GM23338 (cell line): ENCODE results near the gene KCTD1. TPM values are rescaled to one million over a fixed set of nuclear protein-coding genes. Genes with fewer than 3 reads are reported as not detected.

ENCODE experiments used
- ATAC-seq: fragments of 200-7000 bp; cut with Tn5 transposase; 3 replicates; pipeline ENCODE4 v1.9.1; 2020
- DNase-seq: peaks from one replicate; pipeline ENCODE4 v3.0.0-alpha.2; 2015; ENCODE audit warnings: low spot score
- H2AFZ ChIP-seq: fragments of 200-600 bp; sonication (generic); 2 replicates; pipeline ENCODE4 v1.8.0; 2016; ENCODE audit warnings: antibody characterized with exemption, mild to moderate bottlenecking, moderate library complexity
- H3F3A ChIP-seq: fragments of 200-600 bp; sonication (generic); replicated peaks from 2 replicates; pipeline ENCODE4 v1.8.0; 2017; ENCODE audit warnings: antibody characterized with exemption, mixed run types, low read depth
- H3K27ac ChIP-seq: fragments of 200-600 bp; sonication (generic); 2 replicates; pipeline ENCODE4 v1.6.1; 2016; ENCODE audit warnings: low read depth
- H3K27me3 ChIP-seq: fragments of 200-600 bp; sonication (generic); 2 replicates; pipeline ENCODE4 v1.8.0; 2016; ENCODE audit warnings: mild to moderate bottlenecking, mixed run types, moderate library complexity; ENCODE audit not compliant: insufficient read depth
- H3K36me3 ChIP-seq: fragments of 200-600 bp; sonication (generic); 2 replicates; pipeline ENCODE4 v1.8.0; 2016; ENCODE audit warnings: mild to moderate bottlenecking; ENCODE audit not compliant: insufficient read depth
- H3K4me1 ChIP-seq: fragments of 200-600 bp; sonication (generic); 2 replicates; pipeline ENCODE4 v1.8.0; 2016; ENCODE audit warnings: mild to moderate bottlenecking, moderate library complexity; ENCODE audit not compliant: insufficient read depth
- H3K4me2 ChIP-seq: fragments of 200-600 bp; sonication (generic); 2 replicates; pipeline ENCODE4 v1.7.1; 2017; ENCODE audit warnings: mixed run types
- H3K4me3 ChIP-seq: fragments of 200-600 bp; sonication (generic); 2 replicates; pipeline ENCODE4 v1.6.1; 2016; ENCODE audit warnings: mixed run types
- H3K79me2 ChIP-seq: fragments of 200-600 bp; sonication (generic); replicated peaks from 2 replicates; pipeline ENCODE4 v1.8.0; 2017; ENCODE audit warnings: mild to moderate bottlenecking; ENCODE audit not compliant: insufficient read depth
- H3K9me2 ChIP-seq: fragments of 200-600 bp; sonication (generic); 2 replicates; pipeline ENCODE4 v1.8.0; 2017; ENCODE audit not compliant: insufficient read depth
- H4K20me1 ChIP-seq: fragments of 200-600 bp; sonication (generic); replicated peaks from 2 replicates; pipeline ENCODE4 v1.8.0; 2017; ENCODE audit warnings: mild to moderate bottlenecking; ENCODE audit not compliant: insufficient read depth
- H3K27ac Mint-ChIP-seq: 2 replicates; pipeline ENCODE4 v1.8.0; 2020; ENCODE audit warnings: inconsistent platforms, mild to moderate bottlenecking, moderate library complexity, mixed read lengths
- H3K27me3 Mint-ChIP-seq: 3 replicates; pipeline ENCODE4 v1.8.0; 2022; ENCODE audit warnings: low read depth, mild to moderate bottlenecking, moderate library complexity, mixed read lengths, inconsistent platforms; ENCODE audit not compliant: insufficient read depth, poor library complexity
- H3K36me3 Mint-ChIP-seq: 3 replicates; pipeline ENCODE4 v1.8.0; 2021; ENCODE audit warnings: low read depth, mild to moderate bottlenecking, inconsistent platforms, moderate library complexity, mixed read lengths
- H3K4me1 Mint-ChIP-seq: 3 replicates; pipeline ENCODE4 v1.8.0; 2020; ENCODE audit warnings: mild to moderate bottlenecking, inconsistent platforms, mixed read lengths
- H3K4me3 Mint-ChIP-seq: 3 replicates; pipeline ENCODE4 v1.8.0; 2021; ENCODE audit warnings: moderate library complexity, mild to moderate bottlenecking, inconsistent platforms, mixed read lengths
- H3K9me3 Mint-ChIP-seq: 3 replicates; pipeline ENCODE4 v1.8.0; 2020; ENCODE audit warnings: moderate library complexity, mild to moderate bottlenecking, inconsistent platforms, mixed read lengths
- CREB1 ChIP-seq: fragments of 250-450 bp; sonication (Bioruptor Pico); IDR thresholded peaks from 2 replicates; pipeline ENCODE4 v1.5.0; 2020; ENCODE audit warnings: low read depth, mild to moderate bottlenecking, moderate library complexity
- EZH2 ChIP-seq: fragments of 200-600 bp; sonication (generic); IDR thresholded peaks from one replicate; pipeline ENCODE4 v1.8.0; 2017; ENCODE audit warnings: antibody characterized with exemption, mild to moderate bottlenecking, low read depth; ENCODE audit not compliant: unreplicated experiment
- EZH2phosphoT487 ChIP-seq: fragments of 200-600 bp; sonication (generic); IDR thresholded peaks from one replicate; pipeline ENCODE4 v1.8.1; 2018; ENCODE audit warnings: antibody characterized with exemption; ENCODE audit not compliant: unreplicated experiment
- JUNB ChIP-seq: IDR thresholded peaks from one replicate; pipeline ENCODE4 v1.6.1; 2016; ENCODE audit warnings: antibody characterized with exemption; ENCODE audit not compliant: unreplicated experiment
- NANOG ChIP-seq: IDR thresholded peaks from 2 replicates; pipeline ENCODE4 v1.6.1; 2016; ENCODE audit warnings: antibody characterized with exemption, borderline replicate concordance
- POLR2AphosphoS5 ChIP-seq: IDR thresholded peaks from 2 replicates; pipeline ENCODE4 v1.6.1; 2016; ENCODE audit warnings: antibody characterized with exemption, low read depth
- STAT1 ChIP-seq: IDR thresholded peaks from one replicate; pipeline ENCODE4 v1.6.1; 2016; ENCODE audit warnings: antibody characterized with exemption; ENCODE audit not compliant: unreplicated experiment
- ZNF114 ChIP-seq: fragments of 250-450 bp; sonication (Bioruptor Pico); IDR thresholded peaks from 2 replicates; pipeline ENCODE4 v1.5.0; 2020; ENCODE audit warnings: mild to moderate bottlenecking, moderate library complexity
- ZNF331 ChIP-seq: fragments of 250-450 bp; sonication (Bioruptor Pico); IDR thresholded peaks from 2 replicates; pipeline ENCODE4 v1.5.0; 2020; ENCODE audit warnings: low read depth, mild to moderate bottlenecking, moderate library complexity
- polyA plus RNA-seq: library from polyadenylated mRNA; unstranded; fragments of >200 nt; fragmentation: Nextera tagmentation; extraction: Ambion mirVana; gene quantifications from 2 replicates; pipeline ENCODE4 v1.2.1, GENCODE V29; 2016
- total RNA-seq: library from RNA; depleted of rRNA; stranded (reverse); fragments of >200 nt; shearing (Covaris generic); gene quantifications from 2 replicates; pipeline ENCODE4 v1.2.3, GENCODE V29; 2014
- TF ChIP-seq, protein P1 (sequence below): IDR thresholded peaks from 2 replicates; pipeline ENCODE4 v1.6.1; 2016; ENCODE audit warnings: antibody characterized with exemption
- TF ChIP-seq, protein P2 (sequence below), 2 experiments: fragments of 200-600 bp in 1 of 2; sonication (generic) in 1 of 2; conservative IDR thresholded peaks; 2 replicates each; pipeline versions ENCODE4 v1.5.1 to v1.6.1; 2016 to 2017; ENCODE audit warnings: antibody characterized with exemption in 2 of 2, low read depth in 2 of 2, mild to moderate bottlenecking in 2 of 2, moderate library complexity in 1 of 2
- TF ChIP-seq, protein P3 (sequence below): fragments of 250-450 bp; sonication (Bioruptor Pico); IDR thresholded peaks from 2 replicates; pipeline ENCODE4 v1.5.0; 2020; ENCODE audit warnings: mild to moderate bottlenecking, moderate library complexity
- TF ChIP-seq, protein P4 (sequence below): IDR thresholded peaks from one replicate; pipeline ENCODE4 v1.6.1; 2018; ENCODE audit warnings: antibody characterized with exemption; ENCODE audit not compliant: unreplicated experiment

Gene KCTD1
- total and polyA plus RNA-seq, 2 experiments from 2014 or later, result 7.1 to 20.5 TPM

DNA sequence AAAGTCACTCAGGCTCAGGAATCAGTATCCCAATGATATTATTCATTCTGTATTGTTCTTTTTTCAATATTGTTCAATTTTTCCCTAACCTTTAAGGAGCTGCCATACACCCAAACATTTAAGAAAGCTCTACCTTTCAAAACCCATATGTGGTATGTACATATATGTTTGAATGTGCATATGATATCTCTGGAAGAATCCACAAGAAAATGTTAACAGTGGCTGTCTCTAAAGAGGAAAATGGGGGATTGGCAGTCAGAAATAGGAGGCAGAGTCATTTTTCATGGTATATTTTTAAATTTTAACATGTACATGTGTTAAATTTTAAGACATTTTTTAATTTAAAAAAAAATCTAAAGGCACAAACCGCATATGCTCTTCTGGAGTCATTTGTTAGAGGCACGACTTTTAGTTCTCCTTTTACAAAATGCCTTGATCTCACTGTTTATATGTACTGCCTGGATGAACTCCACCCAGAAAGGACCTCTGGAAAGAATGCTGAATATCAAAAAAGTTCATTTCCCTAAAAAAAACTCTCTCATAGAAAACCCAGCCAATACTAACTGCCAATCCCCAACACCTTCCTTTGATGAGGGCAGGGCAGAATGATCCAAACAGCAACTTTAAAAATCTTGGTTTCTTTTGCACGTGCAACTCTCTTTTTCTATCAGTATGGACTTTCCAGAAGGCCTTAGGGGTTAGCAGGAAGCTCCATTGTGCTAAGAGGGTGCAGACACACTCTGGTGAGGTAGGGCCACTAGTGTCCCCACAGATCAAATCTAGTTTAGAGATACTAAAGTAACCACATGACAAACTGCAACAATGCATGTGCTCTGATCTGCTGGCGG is 23.6 kb downstream of the KCTD1 start:
- Histone ChIP-seq H3K4me2 (peak overlapping the region; percentile 63), H3K27ac (no peak overlapping the region), H2AFZ (no peak overlapping the region), H3K4me3 (no peak overlapping the region), H3K27me3 (no peaks in the 10 kb centered on the region), H4K20me1 (no peaks in the 10 kb centered on the region), H3K9me2 (no peaks in the 10 kb centered on the region), H3K4me1 (peaks cover 41% of the 10 kb centered on the region), H3K36me3 (no peaks in the 10 kb centered on the region), H3F3A (no peaks in the 10 kb centered on the region; the same call in 1 of the 2 replicates), H3K79me2 (no peaks in the 10 kb centered on the region)
- Mint-ChIP-seq H3K4me1 (peaks cover 60% of the 10 kb centered on the region), H3K36me3 (no peaks in the 10 kb centered on the region; the same call in 1 of the 3 replicates), H3K4me3 (no peak overlapping the region), H3K9me3 (no peaks in the 10 kb centered on the region), H3K27ac (peak overlapping the region; percentile 26), H3K27me3 (peaks cover 3% of the 10 kb centered on the region)
- no peak for DNase-seq
- TF ChIP-seq ZNF114 (CRISPR knock-in tag), result no peak
- no peak for TF ChIP-seq CREB1 (CRISPR knock-in tag)
- TF ChIP-seq JUNB, result no peak
- TF ChIP-seq, protein P1, sequence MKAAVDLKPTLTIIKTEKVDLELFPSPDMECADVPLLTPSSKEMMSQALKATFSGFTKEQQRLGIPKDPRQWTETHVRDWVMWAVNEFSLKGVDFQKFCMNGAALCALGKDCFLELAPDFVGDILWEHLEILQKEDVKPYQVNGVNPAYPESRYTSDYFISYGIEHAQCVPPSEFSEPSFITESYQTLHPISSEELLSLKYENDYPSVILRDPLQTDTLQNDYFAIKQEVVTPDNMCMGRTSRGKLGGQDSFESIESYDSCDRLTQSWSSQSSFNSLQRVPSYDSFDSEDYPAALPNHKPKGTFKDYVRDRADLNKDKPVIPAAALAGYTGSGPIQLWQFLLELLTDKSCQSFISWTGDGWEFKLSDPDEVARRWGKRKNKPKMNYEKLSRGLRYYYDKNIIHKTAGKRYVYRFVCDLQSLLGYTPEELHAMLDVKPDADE, result no peak
- TF ChIP-seq STAT1, result no peak
- no peak for TF ChIP-seq NANOG
- TF ChIP-seq, protein P2, sequence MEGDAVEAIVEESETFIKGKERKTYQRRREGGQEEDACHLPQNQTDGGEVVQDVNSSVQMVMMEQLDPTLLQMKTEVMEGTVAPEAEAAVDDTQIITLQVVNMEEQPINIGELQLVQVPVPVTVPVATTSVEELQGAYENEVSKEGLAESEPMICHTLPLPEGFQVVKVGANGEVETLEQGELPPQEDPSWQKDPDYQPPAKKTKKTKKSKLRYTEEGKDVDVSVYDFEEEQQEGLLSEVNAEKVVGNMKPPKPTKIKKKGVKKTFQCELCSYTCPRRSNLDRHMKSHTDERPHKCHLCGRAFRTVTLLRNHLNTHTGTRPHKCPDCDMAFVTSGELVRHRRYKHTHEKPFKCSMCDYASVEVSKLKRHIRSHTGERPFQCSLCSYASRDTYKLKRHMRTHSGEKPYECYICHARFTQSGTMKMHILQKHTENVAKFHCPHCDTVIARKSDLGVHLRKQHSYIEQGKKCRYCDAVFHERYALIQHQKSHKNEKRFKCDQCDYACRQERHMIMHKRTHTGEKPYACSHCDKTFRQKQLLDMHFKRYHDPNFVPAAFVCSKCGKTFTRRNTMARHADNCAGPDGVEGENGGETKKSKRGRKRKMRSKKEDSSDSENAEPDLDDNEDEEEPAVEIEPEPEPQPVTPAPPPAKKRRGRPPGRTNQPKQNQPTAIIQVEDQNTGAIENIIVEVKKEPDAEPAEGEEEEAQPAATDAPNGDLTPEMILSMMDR (conservative IDR thresholded peaks at IDR 0.05; ENCODE audit: low read depth in 2 of 2), result no peak
- TF ChIP-seq EZH2phosphoT487, result no peak
- no peak for TF ChIP-seq ZNF331 (CRISPR knock-in tag)
- TF ChIP-seq, protein P3, sequence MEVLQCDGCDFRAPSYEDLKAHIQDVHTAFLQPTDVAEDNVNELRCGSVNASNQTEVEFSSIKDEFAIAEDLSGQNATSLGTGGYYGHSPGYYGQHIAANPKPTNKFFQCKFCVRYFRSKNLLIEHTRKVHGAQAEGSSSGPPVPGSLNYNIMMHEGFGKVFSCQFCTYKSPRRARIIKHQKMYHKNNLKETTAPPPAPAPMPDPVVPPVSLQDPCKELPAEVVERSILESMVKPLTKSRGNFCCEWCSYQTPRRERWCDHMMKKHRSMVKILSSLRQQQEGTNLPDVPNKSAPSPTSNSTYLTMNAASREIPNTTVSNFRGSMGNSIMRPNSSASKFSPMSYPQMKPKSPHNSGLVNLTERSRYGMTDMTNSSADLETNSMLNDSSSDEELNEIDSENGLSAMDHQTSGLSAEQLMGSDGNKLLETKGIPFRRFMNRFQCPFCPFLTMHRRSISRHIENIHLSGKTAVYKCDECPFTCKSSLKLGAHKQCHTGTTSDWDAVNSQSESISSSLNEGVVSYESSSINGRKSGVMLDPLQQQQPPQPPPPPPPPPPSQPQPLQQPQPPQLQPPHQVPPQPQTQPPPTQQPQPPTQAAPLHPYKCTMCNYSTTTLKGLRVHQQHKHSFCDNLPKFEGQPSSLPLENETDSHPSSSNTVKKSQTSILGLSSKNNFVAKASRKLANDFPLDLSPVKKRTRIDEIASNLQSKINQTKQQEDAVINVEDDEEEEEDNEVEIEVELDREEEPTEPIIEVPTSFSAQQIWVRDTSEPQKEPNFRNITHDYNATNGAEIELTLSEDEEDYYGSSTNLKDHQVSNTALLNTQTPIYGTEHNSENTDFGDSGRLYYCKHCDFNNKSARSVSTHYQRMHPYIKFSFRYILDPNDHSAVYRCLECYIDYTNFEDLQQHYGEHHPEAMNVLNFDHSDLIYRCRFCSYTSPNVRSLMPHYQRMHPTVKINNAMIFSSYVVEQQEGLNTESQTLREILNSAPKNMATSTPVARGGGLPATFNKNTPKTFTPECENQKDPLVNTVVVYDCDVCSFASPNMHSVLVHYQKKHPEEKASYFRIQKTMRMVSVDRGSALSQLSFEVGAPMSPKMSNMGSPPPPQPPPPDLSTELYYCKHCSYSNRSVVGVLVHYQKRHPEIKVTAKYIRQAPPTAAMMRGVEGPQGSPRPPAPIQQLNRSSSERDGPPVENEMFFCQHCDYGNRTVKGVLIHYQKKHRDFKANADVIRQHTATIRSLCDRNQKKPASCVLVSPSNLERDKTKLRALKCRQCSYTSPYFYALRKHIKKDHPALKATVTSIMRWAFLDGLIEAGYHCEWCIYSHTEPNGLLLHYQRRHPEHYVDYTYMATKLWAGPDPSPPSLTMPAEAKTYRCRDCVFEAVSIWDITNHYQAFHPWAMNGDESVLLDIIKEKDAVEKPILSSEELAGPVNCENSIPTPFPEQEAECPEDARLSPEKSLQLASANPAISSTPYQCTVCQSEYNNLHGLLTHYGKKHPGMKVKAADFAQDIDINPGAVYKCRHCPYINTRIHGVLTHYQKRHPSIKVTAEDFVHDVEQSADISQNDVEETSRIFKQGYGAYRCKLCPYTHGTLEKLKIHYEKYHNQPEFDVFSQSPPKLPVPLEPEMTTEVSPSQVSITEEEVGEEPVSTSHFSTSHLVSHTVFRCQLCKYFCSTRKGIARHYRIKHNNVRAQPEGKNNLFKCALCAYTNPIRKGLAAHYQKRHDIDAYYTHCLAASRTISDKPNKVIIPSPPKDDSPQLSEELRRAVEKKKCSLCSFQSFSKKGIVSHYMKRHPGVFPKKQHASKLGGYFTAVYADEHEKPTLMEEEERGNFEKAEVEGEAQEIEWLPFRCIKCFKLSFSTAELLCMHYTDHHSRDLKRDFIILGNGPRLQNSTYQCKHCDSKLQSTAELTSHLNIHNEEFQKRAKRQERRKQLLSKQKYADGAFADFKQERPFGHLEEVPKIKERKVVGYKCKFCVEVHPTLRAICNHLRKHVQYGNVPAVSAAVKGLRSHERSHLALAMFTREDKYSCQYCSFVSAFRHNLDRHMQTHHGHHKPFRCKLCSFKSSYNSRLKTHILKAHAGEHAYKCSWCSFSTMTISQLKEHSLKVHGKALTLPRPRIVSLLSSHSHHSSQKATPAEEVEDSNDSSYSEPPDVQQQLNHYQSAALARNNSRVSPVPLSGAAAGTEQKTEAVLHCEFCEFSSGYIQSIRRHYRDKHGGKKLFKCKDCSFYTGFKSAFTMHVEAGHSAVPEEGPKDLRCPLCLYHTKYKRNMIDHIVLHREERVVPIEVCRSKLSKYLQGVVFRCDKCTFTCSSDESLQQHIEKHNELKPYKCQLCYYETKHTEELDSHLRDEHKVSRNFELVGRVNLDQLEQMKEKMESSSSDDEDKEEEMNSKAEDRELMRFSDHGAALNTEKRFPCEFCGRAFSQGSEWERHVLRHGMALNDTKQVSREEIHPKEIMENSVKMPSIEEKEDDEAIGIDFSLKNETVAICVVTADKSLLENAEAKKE (CRISPR knock-in tag), result no peak
- no peak for TF ChIP-seq POLR2AphosphoS5
- TF ChIP-seq EZH2, result no peak
- TF ChIP-seq, protein P4, sequence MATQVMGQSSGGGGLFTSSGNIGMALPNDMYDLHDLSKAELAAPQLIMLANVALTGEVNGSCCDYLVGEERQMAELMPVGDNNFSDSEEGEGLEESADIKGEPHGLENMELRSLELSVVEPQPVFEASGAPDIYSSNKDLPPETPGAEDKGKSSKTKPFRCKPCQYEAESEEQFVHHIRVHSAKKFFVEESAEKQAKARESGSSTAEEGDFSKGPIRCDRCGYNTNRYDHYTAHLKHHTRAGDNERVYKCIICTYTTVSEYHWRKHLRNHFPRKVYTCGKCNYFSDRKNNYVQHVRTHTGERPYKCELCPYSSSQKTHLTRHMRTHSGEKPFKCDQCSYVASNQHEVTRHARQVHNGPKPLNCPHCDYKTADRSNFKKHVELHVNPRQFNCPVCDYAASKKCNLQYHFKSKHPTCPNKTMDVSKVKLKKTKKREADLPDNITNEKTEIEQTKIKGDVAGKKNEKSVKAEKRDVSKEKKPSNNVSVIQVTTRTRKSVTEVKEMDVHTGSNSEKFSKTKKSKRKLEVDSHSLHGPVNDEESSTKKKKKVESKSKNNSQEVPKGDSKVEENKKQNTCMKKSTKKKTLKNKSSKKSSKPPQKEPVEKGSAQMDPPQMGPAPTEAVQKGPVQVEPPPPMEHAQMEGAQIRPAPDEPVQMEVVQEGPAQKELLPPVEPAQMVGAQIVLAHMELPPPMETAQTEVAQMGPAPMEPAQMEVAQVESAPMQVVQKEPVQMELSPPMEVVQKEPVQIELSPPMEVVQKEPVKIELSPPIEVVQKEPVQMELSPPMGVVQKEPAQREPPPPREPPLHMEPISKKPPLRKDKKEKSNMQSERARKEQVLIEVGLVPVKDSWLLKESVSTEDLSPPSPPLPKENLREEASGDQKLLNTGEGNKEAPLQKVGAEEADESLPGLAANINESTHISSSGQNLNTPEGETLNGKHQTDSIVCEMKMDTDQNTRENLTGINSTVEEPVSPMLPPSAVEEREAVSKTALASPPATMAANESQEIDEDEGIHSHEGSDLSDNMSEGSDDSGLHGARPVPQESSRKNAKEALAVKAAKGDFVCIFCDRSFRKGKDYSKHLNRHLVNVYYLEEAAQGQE, result no peak
- ATAC-seq, result no peak
